Measurements from ENCODE around the gene MAP3K19. TPM values are rescaled to one million over a fixed set of nuclear protein-coding genes. Genes with fewer than 3 reads are reported as not detected.

MAP3K19 gene
- total RNA-seq, 1 donor = not detected

DNA sequence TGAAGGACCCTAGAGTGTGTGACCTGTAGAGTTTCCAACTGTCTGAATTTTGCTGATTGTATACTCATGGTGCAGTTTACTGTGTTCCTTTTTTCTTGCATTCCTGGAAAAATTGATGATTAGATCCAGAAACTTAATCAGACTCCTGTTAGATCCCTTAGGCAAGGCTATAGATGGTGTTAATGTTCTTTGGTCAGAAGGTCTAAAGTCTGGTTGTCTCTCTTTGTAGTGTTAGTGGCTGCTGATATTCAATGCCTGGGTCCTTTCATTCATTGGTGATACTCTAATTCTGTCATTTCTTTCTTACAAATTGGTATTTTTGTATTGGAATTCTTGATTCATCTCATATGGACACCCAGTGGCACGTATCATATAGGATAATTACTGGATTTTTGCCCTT is 122.3 kb downstream of the MAP3K19 start:
- peaks cover 78% of the 10 kb centered on the region for H4K20me1 ChIP-seq (ENCODE audit: insufficient read depth, low read length)
- H2AFZ ChIP-seq (ENCODE audit: low read length) = no peak overlapping the region
- H3K27me3 ChIP-seq (ENCODE audit: insufficient read depth, low read length) = no peaks in the 10 kb centered on the region
- H3K27ac ChIP-seq (ENCODE audit: low read depth, low read length) = no peak overlapping the region
- DNase-seq (ENCODE audit: insufficient read length, low spot score, missing footprints) = no peak
- H3K79me2 ChIP-seq (ENCODE audit: insufficient read depth, low read length) = peaks cover 99% of the 10 kb centered on the region
- TF ChIP-seq, protein P1, sequence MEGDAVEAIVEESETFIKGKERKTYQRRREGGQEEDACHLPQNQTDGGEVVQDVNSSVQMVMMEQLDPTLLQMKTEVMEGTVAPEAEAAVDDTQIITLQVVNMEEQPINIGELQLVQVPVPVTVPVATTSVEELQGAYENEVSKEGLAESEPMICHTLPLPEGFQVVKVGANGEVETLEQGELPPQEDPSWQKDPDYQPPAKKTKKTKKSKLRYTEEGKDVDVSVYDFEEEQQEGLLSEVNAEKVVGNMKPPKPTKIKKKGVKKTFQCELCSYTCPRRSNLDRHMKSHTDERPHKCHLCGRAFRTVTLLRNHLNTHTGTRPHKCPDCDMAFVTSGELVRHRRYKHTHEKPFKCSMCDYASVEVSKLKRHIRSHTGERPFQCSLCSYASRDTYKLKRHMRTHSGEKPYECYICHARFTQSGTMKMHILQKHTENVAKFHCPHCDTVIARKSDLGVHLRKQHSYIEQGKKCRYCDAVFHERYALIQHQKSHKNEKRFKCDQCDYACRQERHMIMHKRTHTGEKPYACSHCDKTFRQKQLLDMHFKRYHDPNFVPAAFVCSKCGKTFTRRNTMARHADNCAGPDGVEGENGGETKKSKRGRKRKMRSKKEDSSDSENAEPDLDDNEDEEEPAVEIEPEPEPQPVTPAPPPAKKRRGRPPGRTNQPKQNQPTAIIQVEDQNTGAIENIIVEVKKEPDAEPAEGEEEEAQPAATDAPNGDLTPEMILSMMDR (IDR thresholded peaks at IDR 0.05; ENCODE audit: extremely low read depth, low read depth, low read length) = no peak
- H3K4me2 ChIP-seq (ENCODE audit: insufficient read depth, low read length) = no peak overlapping the region
- H3K9me3 ChIP-seq (ENCODE audit: low read depth, low read length) = no peaks in the 10 kb centered on the region
- no peaks in the 10 kb centered on the region for H3K36me3 ChIP-seq (ENCODE audit: insufficient read depth, low read length)
- no peak overlapping the region for H3K4me3 ChIP-seq (ENCODE audit: insufficient read depth, low read length)
- peaks cover 24% of the 10 kb centered on the region for H3K4me1 ChIP-seq (ENCODE audit: insufficient read depth, low read length)

DNA sequence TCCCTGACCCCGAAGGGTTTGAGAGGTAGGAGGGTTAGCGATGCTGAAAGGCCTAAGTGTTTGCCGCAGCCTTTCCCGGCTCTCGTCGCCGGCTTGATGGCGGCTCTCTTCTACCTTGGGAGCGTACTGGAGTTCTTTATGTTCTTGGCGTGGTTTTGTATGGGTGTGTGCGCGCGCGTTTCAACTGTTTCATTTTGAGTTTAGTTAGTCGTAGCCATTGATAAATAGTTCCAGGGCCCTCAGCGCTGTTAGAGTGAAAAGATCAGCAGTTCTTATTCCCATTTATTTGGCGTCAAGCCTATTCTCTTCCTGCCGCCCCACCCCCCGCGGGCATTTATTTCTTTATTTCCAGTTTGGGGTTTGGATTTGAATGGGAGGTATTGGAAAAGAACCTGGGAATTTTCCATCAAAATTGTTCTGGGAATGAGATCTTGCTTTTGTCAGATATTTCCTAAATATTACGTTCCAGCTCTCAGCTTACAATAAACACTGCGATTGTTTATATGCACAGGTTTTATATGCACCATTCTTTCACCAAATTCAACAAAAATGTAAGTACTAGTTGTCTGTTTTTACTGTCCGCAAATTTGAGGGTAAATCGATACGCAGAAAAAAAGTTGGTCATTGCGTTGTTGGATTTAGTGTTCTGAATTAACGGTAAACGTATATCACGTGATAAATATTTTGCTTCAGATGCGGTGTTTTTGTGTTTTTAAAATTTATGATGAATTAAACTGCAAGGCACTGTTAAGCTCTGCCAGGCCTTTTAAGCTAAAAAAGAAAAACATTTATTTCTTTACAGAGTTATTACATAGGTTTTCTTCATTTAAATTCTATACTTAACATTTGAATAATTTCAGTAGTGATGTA is 127.7 kb downstream of the MAP3K19 start:
- H2AFZ ChIP-seq (ENCODE audit: low read length) = peak overlapping the region; percentile 98

DNA sequence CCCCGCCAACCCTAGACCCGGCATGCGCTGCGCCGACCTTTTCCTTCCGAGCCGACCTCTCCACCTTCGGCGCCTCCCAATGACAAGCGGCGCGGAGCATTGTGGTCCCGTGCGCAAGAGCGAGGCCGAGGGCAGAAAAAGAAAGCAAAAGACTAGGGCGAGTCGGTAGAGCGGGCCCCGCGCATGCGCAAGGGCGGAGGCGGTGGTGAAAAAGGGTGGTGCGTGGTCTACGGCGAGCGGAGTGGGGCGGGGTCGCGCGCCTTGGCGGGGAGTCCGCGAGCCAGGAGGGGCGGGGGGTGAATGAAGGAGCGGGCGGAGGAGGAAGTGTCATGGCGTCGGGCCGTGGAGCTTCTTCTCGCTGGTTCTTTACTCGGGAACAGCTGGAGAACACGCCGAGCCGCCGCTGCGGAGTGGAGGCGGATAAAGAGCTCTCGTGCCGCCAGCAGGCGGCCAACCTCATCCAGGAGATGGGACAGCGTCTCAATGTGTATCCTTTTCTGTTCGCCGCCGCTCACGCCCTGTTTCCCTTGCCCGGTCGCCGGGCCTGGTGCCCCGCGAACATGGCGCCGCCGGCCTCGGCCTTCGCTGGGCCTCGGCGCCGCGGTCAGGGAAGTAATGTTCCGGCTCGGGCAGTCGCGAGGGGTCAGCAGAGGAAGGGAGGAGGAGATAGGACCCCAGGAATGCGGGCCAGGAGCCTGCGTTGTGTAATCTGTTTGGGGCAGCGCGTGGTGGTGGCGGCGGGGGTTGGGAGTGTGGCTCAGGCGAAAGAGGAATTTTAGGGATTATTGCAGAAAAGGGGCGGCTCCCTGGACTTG is 128.5 kb downstream of the MAP3K19 start, which contains the start of gene CCNT2:
TSS of gene CCNT2 (plus strand) at position 297 of the 815 bp plus-strand sequence. CDS start at position 330, 33 bp downstream.
- Histone ChIP-seq H4K20me1 (ENCODE audit: insufficient read depth, low read length) (peaks cover 39% of the 10 kb centered on the region), H3K36me3 (ENCODE audit: insufficient read depth, low read length) (no peaks in the 10 kb centered on the region), H3K4me1 (ENCODE audit: insufficient read depth, low read length) (peaks cover 14% of the 10 kb centered on the region), H3K27me3 (ENCODE audit: insufficient read depth, low read length) (no peaks in the 10 kb centered on the region), H3K27ac (ENCODE audit: low read depth, low read length) (peak within 1 kb of the TSS; percentile 91), H3K9me3 (ENCODE audit: low read depth, low read length) (no peaks in the 10 kb centered on the region), H3K4me2 (ENCODE audit: insufficient read depth, low read length) (peak within 1 kb of the TSS; percentile 98), H3K4me3 (ENCODE audit: insufficient read depth, low read length) (peak within 1 kb of the TSS; percentile 87), H3K79me2 (ENCODE audit: insufficient read depth, low read length) (peaks cover 49% of the 10 kb centered on the region), H2AFZ (ENCODE audit: low read length) (peak within 1 kb of the TSS; percentile 98)
- TF ChIP-seq, protein P1 (IDR thresholded peaks at IDR 0.05; ENCODE audit: extremely low read depth, low read depth, low read length) = no peak
- peak; percentile 97 for DNase-seq (ENCODE audit: insufficient read length, low spot score, missing footprints)

More for the DNA sequence above, 127.7 kb downstream of the MAP3K19 start:
- DNase-seq (ENCODE audit: insufficient read length, low spot score, missing footprints) = no peak
- peak overlapping the region; percentile 87 for H3K4me3 ChIP-seq (ENCODE audit: insufficient read depth, low read length)
- peaks cover 57% of the 10 kb centered on the region for H3K79me2 ChIP-seq (ENCODE audit: insufficient read depth, low read length)
- no peaks in the 10 kb centered on the region for H3K27me3 ChIP-seq (ENCODE audit: insufficient read depth, low read length)
- H3K27ac ChIP-seq (ENCODE audit: low read depth, low read length) = peak overlapping the region; percentile 91
- H3K36me3 ChIP-seq (ENCODE audit: insufficient read depth, low read length) = no peaks in the 10 kb centered on the region
- no peaks in the 10 kb centered on the region for H3K9me3 ChIP-seq (ENCODE audit: low read depth, low read length)
- TF ChIP-seq, protein P1 (IDR thresholded peaks at IDR 0.05; ENCODE audit: extremely low read depth, low read depth, low read length) = no peak
- peak overlapping the region; percentile 88 for H3K4me2 ChIP-seq (ENCODE audit: insufficient read depth, low read length)
- peaks cover 47% of the 10 kb centered on the region for H4K20me1 ChIP-seq (ENCODE audit: insufficient read depth, low read length)
- peaks cover 14% of the 10 kb centered on the region for H3K4me1 ChIP-seq (ENCODE audit: insufficient read depth, low read length)
